RWPE2 (cell line): ENCODE results near the gene EXOSC1.
A peak's percentile ranks its signal among the peaks of the same experiment; 100 is the strongest.

Experiments used
- ATAC-seq: fragments of 200-7000 bp; cut with Tn5 transposase; 3 replicates; pipeline ENCODE4 v1.9.1; 2021; ENCODE audit warnings: low read depth
- DNase-seq: peaks from one replicate; pipeline ENCODE4 v3.0.0-alpha.2; 2020; ENCODE audit warnings: low spot score
- H3K27ac ChIP-seq: fragments of 450-650 bp; 2 replicates; pipeline ENCODE4 v1.5.1; 2017; ENCODE audit warnings: mild to moderate bottlenecking; ENCODE audit not compliant: poor library complexity, severe bottlenecking
- H3K27me3 ChIP-seq: fragments of 250-450 bp; sonication (Bioruptor Pico); 2 replicates; pipeline ENCODE4 v1.5.1; 2021; ENCODE audit warnings: mild to moderate bottlenecking, moderate library complexity; ENCODE audit not compliant: insufficient read depth, poor library complexity, severe bottlenecking
- H3K36me3 ChIP-seq: fragments of 250-450 bp; sonication (Bioruptor Pico); 2 replicates; pipeline ENCODE4 v1.5.1; 2020; ENCODE audit warnings: low read depth, mild to moderate bottlenecking, moderate library complexity
- H3K4me1 ChIP-seq: fragments of 250-450 bp; sonication (Bioruptor Pico); 2 replicates; pipeline ENCODE4 v1.5.1; 2021; ENCODE audit warnings: mild to moderate bottlenecking, moderate library complexity; ENCODE audit not compliant: insufficient read depth, poor library complexity, severe bottlenecking
- H3K4me3 ChIP-seq: fragments of 250-450 bp; sonication (Bioruptor Pico); 2 replicates; pipeline ENCODE4 v1.5.1; 2021; ENCODE audit warnings: mild to moderate bottlenecking, moderate library complexity; ENCODE audit not compliant: severe bottlenecking
- H3K9me3 ChIP-seq: fragments of 250-450 bp; sonication (Bioruptor Pico); 2 replicates; pipeline ENCODE4 v1.5.1; 2021; ENCODE audit warnings: mild to moderate bottlenecking, moderate library complexity; ENCODE audit not compliant: severe bottlenecking
- CTCF ChIP-seq: fragments of 450-650 bp; IDR thresholded peaks from one replicate; pipeline ENCODE4 v1.5.1; 2017; ENCODE audit warnings: mild to moderate bottlenecking, moderate library complexity; ENCODE audit not compliant: poor library complexity, severe bottlenecking

EXOSC1 gene

GRCh38 chr10:97445722-97446639 is at the start of gene EXOSC1, which contains the start of gene ZDHHC16:
Gene EXOSC1, minus strand, starts transcription at chr10:97446006. Its CDS starts 21 bp downstream, at chr10:97445985.
Gene ZDHHC16, plus strand, starts transcription at chr10:97446175. Its CDS starts 5,501 bp downstream, at chr10:97451676.
- TF ChIP-seq CTCF: no peak
- Histone ChIP-seq H3K27ac (peak within 1 kb of the TSS; percentile 32), H3K4me1 (peaks cover 8% of the 10 kb centered on the region), H3K27me3 (no peaks in the 10 kb centered on the region), H3K36me3 (peaks cover 30% of the 10 kb centered on the region), H3K9me3 (no peaks in the 10 kb centered on the region), H3K4me3 (peak within 1 kb of the TSS; percentile 59)
- DNase-seq (peak; percentile 89), ATAC-seq (peak; percentile 97)

- peaks cover 40% of the 10 kb centered on the region for H3K36me3 ChIP-seq
- H3K27ac ChIP-seq: peak overlapping the region; percentile 24
- ATAC-seq (no peak), DNase-seq (no peak)
- no peaks in the 10 kb centered on the region for H3K9me3 ChIP-seq
- no peak for TF ChIP-seq CTCF
- H3K4me1 ChIP-seq: peaks cover 27% of the 10 kb centered on the region
- no peaks in the 10 kb centered on the region for H3K27me3 ChIP-seq
- H3K4me3 ChIP-seq: no peak overlapping the region
These were observed 49.2 kb upstream of the EXOSC1 start for GRCh38 chr10:97494863-97495506.

GRCh38 chr10:97494151-97494550 is 48.3 kb upstream of the EXOSC1 start:
- ATAC-seq: no peak

GRCh38 chr10:97490592-97490991 is 44.8 kb upstream of the EXOSC1 start:
- H3K4me1 ChIP-seq: peaks cover 17% of the 10 kb centered on the region
- H3K9me3 ChIP-seq: no peaks in the 10 kb centered on the region
- H3K36me3 ChIP-seq: peaks cover 64% of the 10 kb centered on the region
- H3K27ac ChIP-seq: peak overlapping the region; percentile 14
- TF ChIP-seq CTCF: no peak
- H3K4me3 ChIP-seq: no peak overlapping the region
- DNase-seq (no peak), ATAC-seq (no peak)
- H3K27me3 ChIP-seq: no peaks in the 10 kb centered on the region

More at GRCh38 chr10:97494151-97494550, 48.3 kb upstream of the EXOSC1 start:
- Histone ChIP-seq H3K27me3 (no peaks in the 10 kb centered on the region), H3K9me3 (no peaks in the 10 kb centered on the region), H3K4me1 (peaks cover 27% of the 10 kb centered on the region), H3K4me3 (no peak overlapping the region), H3K36me3 (peaks cover 44% of the 10 kb centered on the region), H3K27ac (peak overlapping the region; percentile 24)
- no peak for DNase-seq
- no peak for TF ChIP-seq CTCF
